ENCODE data around the gene PRPH. TPM values are rescaled to one million over a fixed set of nuclear protein-coding genes. Genes with fewer than 3 reads are reported as not detected.

The PRPH gene
- total and polyA plus RNA-seq, 8 donors = 0.45 to 14.5 (median 9.0) TPM; not detected in 3

DNA sequence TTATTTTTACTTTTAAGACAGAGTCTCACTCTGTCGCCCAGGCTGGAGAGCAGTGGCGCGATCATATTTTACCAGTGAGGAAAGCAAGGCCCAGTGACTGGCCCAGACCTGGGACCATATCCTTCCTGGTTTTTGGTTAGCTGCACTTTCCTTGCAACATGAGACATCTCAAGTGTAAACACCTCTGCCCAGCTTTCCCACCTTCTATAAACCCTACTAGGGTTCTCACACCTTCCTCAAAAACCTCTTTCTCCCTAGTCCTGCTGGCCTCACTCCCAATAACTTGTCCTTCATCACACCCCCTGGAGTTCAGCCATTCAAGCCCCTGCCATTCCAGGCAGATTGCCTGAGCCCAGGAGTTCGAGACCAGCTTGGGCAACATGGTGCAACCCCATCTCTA is 10.3 kb upstream of the PRPH start:
- intact Hi-C loops (cut with DNase I; ENCODE audit: low total_unique reads) = loop anchor here (5.0 kb wide), 1 partner anchor 53 kb away; the partner anchor contains the start of gene C1QL4
- no peaks in the 10 kb centered on the region for H3K36me3 ChIP-seq
- H3K4me1 ChIP-seq = peaks cover 0 to 4% (median 0%) of the 10 kb centered on the region in 4 donors
- TF ChIP-seq EP300 (IDR thresholded peaks at IDR 0.05) = no peak
- TF ChIP-seq POLR2AphosphoS5 (IDR thresholded peaks at IDR 0.05) = no peak
- TF ChIP-seq, protein P1, sequence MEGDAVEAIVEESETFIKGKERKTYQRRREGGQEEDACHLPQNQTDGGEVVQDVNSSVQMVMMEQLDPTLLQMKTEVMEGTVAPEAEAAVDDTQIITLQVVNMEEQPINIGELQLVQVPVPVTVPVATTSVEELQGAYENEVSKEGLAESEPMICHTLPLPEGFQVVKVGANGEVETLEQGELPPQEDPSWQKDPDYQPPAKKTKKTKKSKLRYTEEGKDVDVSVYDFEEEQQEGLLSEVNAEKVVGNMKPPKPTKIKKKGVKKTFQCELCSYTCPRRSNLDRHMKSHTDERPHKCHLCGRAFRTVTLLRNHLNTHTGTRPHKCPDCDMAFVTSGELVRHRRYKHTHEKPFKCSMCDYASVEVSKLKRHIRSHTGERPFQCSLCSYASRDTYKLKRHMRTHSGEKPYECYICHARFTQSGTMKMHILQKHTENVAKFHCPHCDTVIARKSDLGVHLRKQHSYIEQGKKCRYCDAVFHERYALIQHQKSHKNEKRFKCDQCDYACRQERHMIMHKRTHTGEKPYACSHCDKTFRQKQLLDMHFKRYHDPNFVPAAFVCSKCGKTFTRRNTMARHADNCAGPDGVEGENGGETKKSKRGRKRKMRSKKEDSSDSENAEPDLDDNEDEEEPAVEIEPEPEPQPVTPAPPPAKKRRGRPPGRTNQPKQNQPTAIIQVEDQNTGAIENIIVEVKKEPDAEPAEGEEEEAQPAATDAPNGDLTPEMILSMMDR (IDR thresholded peaks at IDR 0.05) = no peak
- no peak for TF ChIP-seq POLR2A (IDR thresholded peaks at IDR 0.05)
- H3K27me3 ChIP-seq = peaks cover 0 to 36% (median 3%) of the 10 kb centered on the region in 3 donors
- no peak overlapping the region for H3K27ac ChIP-seq
- no peaks in the 10 kb centered on the region for H3K9me3 ChIP-seq
- 70 to 89% (median 87%) methylated on average over 4 of the region's 4 CpGs for WGBS, 5 donors
- DNase-seq = no peak
- H3K4me3 ChIP-seq = no peak overlapping the region

DNA sequence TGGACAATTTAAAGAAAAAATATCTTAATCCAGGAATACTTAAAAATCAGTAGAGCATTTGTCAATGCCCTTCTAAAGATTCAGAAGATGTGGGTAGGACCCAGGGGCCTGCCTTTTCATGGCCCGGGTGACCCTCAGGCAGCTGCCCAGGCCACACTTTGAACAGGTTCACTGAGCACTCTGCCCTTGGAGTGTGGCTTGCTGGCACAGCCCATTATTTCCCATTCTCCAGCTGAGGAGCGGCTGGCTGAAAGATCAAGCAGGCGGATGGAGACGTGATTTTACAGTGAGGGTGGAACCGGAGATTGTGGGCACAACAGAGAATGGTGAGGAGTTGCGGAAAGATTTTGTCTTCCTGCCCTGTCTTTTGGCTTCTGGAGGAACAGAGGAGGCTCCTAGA is 7.1 kb upstream of the PRPH start:
- no peak for TF ChIP-seq POLR2A (IDR thresholded peaks at IDR 0.05)
- TF ChIP-seq POLR2AphosphoS5 (IDR thresholded peaks at IDR 0.05) = no peak
- no peak for TF ChIP-seq EP300 (IDR thresholded peaks at IDR 0.05)
- TF ChIP-seq, protein P1 (IDR thresholded peaks at IDR 0.05) = no peak
- Histone ChIP-seq H3K27ac (no peak overlapping the region), H3K36me3 (no peaks in the 10 kb centered on the region), H3K4me3 (no peak overlapping the region), H3K4me1 (peaks cover under 1 to 5% (median 4%) of the 10 kb centered on the region in 4 donors), H3K27me3 (peaks cover 0 to 31% (median 3%) of the 10 kb centered on the region in 3 donors), H3K9me3 (no peaks in the 10 kb centered on the region)
- intact Hi-C loops (cut with DNase I; ENCODE audit: low total_unique reads) = loop anchor here (5.0 kb wide), 1 partner anchor 49 kb away; the partner anchor contains the start of gene C1QL4
- no peak for DNase-seq
- WGBS, 5 donors = 57 to 68% (median 66%) methylated on average over 6 of the region's 6 CpGs

DNA sequence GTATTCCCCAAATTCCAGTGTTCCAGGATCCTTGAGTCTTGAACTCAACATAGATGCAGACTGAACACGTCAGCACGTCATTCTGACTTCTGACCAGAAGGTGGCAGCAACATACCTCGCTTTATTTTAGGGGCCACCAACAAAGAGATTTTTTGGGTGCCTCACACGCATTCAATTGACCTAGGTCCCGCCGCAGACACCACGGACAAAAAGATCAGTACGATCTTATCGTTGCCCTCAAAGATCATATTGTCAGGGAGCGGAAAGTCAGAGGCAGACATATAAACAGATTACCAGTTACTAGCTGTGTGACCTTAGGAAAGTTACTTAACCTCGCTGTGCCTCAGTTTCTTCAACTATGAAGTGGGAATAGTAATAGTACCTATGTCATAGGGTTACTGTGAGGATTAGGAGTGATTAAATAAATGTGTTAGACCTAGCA is 6.5 kb upstream of the PRPH start:
- Histone ChIP-seq H3K27me3 (peaks cover 0 to 37% (median 3%) of the 10 kb centered on the region in 3 donors), H3K4me1 (peaks cover 6 to 11% (median 10%) of the 10 kb centered on the region in 4 donors), H3K27ac (no peak overlapping the region), H3K9me3 (no peaks in the 10 kb centered on the region), H3K36me3 (no peaks in the 10 kb centered on the region), H3K4me3 (no peak overlapping the region)
- 6 to 11% (median 9%) methylated on average over 11 of the region's 11 CpGs for WGBS, 5 donors
- TF ChIP-seq, protein P1 (IDR thresholded peaks at IDR 0.05) = peak in 5 of 7 experiments; percentile 56 to 87 (median 84)
- TF ChIP-seq POLR2A (IDR thresholded peaks at IDR 0.05) = no peak
- intact Hi-C loops (cut with DNase I; ENCODE audit: low total_unique reads) = loop anchor here (5.0 kb wide), 1 partner anchor 49 kb away; the partner anchor contains the start of gene C1QL4
- DNase-seq = peak; percentile 58 to 81

DNA sequence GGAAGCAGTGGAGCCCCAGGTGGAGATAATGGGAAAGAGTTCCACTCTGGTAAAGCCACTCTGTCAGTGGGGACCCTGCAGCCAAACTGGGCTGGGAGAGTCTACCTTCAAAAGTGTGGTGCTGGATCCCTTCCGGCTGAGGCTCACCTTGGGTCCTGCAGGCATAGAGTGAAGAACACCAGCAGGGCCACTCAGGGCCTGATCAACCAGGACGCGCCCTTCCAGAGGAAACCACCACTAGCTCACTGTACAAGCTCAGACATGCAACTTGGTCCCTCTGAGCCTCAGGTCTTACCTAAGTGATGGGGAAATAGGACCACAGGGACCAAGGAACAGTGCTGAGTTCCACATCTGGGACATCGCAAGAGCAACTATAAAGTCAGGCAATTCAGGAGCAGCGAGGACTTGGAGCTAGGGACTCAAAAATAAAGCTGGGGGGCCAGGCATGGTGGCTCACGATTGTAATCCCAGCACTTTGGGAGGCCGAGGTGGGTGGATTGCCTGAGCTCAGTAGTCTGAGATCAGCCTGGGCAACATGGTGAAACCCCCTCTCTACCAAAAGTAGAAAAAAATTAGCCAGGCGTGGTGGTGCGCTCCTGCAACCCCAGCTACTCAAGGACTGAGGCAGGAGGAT is 5.9 kb upstream of the PRPH start:
- H3K4me1 ChIP-seq = peaks cover 7 to 16% (median 15%) of the 10 kb centered on the region in 4 donors
- no peaks in the 10 kb centered on the region for H3K9me3 ChIP-seq
- WGBS, 5 donors = 79 to 92% (median 89%) methylated on average over 9 of the region's 9 CpGs
- no peaks in the 10 kb centered on the region for H3K36me3 ChIP-seq
- TF ChIP-seq, protein P1 (IDR thresholded peaks at IDR 0.05) = no peak
- TF ChIP-seq POLR2AphosphoS5 (IDR thresholded peaks at IDR 0.05) (no peak), EP300 (IDR thresholded peaks at IDR 0.05) (no peak), POLR2A (IDR thresholded peaks at IDR 0.05) (no peak)
- H3K27me3 ChIP-seq = peaks cover 0 to 36% (median 0%) of the 10 kb centered on the region in 3 donors
- DNase-seq = no peak
- intact Hi-C loops (cut with DNase I; ENCODE audit: low total_unique reads) = loop anchor here (5.0 kb wide), 1 partner anchor 48 kb away; the partner anchor contains the start of gene C1QL4
- H3K4me3 ChIP-seq = no peak overlapping the region
- H3K27ac ChIP-seq = no peak overlapping the region
